ENCODE measurements around the gene HMGN3.
"Not testable (repeated sequence)": the region's sequence is repeated elsewhere in the genome, so short reads cannot be mapped to it uniquely, and the experiment has no call there.

The HMGN3 gene

DNA sequence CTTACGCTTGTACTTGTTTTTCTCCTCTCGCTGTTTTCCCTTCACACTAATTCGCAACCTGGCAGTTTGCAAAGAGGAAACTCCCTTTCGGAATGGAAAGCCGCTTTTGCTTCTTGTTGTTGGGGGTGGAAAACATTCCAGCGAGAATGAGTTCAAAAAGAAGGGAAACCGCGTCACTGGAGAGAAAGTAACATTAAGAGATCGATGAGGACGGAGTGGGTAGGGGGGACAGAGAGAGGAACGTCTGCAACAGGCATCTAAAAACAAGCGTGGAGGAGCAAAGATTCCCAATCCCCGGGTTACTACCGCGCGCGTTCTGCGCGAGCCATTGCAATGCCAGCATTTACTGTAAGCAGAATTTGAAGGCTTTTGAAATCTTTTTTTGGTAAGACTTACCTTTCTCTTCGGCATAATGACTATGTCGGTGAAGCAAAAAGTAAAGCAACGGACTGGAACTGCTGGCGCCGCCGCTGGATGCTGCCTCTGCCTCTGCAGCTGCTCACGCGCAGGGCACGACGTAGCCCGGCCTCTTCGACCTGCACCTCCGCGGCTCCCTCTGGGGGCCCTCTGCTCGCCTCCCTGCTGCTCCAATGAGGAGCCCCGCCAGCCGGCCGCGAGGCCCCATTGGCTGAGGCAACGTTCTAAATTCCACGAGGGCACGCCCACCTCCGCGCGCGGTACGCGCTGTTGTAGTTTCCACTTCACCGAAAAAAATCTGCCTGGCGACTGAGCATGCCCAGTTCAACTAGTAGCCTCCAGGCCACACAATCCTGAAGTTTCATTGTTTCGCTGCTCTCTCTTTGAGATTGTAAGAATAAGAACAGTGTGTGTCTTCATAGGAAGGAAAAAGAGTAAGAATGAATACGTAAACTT lies at the start of gene HMGN3:
Gene HMGN3, minus strand, starts transcription at position 533 of the 873 bp plus-strand sequence.
- Histone ChIP-seq H3K4me2 (peak within 1 kb of the TSS; percentile 63), H4K20me1 (no peaks in the 10 kb centered on the region), H3K4me1 (no peaks in the 10 kb centered on the region), H3K4me3 (peak within 1 kb of the TSS; percentile 73), H3K9ac (peak within 1 kb of the TSS; percentile 79), H3K36me3 (no peaks in the 10 kb centered on the region), H3K27me3 (no peaks in the 10 kb centered on the region), H3K9me3 (no peaks in the 10 kb centered on the region), H3K27ac (peak within 1 kb of the TSS; percentile 72)
- no peak for TF ChIP-seq Cebpa-rat (IDR thresholded peaks at IDR 0.05)

DNA sequence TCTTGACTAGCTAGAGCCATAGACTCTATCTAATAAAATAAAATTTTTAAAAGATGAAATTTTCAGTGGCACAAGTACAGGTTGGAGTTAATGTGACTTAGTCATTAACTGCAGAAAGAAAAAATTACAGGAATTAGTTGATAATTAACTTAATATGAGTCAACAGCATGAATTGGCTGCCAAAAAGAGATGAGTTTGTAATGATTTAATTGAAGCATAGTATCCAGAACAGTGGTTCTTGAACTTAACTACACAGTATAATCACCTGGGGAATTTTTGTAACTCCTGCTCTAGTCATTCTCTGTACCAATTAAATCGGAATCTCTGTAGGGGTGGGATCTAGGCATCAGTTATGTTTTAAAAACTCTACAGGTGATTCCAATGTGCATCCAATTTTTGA lies 46.3 kb upstream of the HMGN3 start:
- no peaks in the 10 kb centered on the region for H4K20me1 ChIP-seq
- H3K27ac ChIP-seq: no peak overlapping the region
- no peak overlapping the region for H3K4me2 ChIP-seq
- H3K9me3 ChIP-seq: no peaks in the 10 kb centered on the region
- H3K4me1 ChIP-seq: no peaks in the 10 kb centered on the region
- H3K4me3 ChIP-seq: no peak overlapping the region
- no peaks in the 10 kb centered on the region for H3K36me3 ChIP-seq
- H3K9ac ChIP-seq: no peak overlapping the region
- H3K27me3 ChIP-seq: no peaks in the 10 kb centered on the region
- no peak for TF ChIP-seq Cebpa-rat (IDR thresholded peaks at IDR 0.05)

DNA sequence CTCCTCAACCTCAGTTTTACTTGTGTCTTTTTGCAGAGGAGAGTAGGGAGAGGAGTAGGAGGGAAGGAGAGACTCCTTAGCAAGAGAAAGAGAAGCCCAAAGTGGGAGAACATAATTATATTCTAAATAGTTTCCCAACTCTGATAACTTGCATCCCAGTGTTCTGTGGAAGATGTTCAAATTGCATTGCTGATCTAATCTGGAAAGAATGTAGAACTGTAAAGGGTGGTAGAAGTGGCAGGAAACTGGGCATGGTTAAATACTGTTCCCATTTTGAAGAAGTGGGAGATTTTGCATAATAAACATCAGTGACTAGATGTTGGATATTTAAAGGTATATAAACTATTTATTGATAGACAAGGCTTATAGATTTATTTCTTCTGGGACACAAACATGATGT lies 42.6 kb upstream of the HMGN3 start:
- Histone ChIP-seq H3K27me3 (no peaks in the 10 kb centered on the region), H3K9me3 (no peaks in the 10 kb centered on the region), H4K20me1 (no peaks in the 10 kb centered on the region), H3K27ac (no peak overlapping the region), H3K4me3 (no peak overlapping the region), H3K9ac (no peak overlapping the region), H3K36me3 (no peaks in the 10 kb centered on the region), H3K4me1 (no peaks in the 10 kb centered on the region), H3K4me2 (no peak overlapping the region)
- TF ChIP-seq Cebpa-rat (IDR thresholded peaks at IDR 0.05): no peak

DNA sequence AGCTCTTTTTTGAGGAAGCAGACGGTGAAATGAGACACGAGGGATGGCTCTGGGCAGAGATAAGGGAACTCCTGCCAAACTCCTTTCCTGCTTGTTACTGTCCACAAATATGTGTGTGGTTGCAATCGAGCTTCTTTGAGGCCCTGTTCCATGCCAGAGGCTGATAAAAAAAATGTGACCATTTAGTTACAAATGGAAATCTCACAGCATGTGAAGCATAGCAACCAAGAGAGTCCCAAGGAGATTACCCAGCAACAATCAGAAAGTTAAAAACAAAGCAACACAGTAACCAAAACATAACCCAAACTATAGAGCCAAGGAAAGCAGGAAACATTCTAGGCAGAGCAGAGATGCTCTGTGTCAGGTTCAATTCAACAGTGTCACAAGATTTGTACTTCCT lies 35.4 kb upstream of the HMGN3 start:
- H4K20me1 ChIP-seq: no peaks in the 10 kb centered on the region
- no peaks in the 10 kb centered on the region for H3K36me3 ChIP-seq
- no peaks in the 10 kb centered on the region for H3K4me1 ChIP-seq
- no peak overlapping the region for H3K27ac ChIP-seq
- H3K4me3 ChIP-seq: no peak overlapping the region
- TF ChIP-seq Cebpa-rat (IDR thresholded peaks at IDR 0.05): no peak
- no peaks in the 10 kb centered on the region for H3K27me3 ChIP-seq
- no peaks in the 10 kb centered on the region for H3K9me3 ChIP-seq
- no peak overlapping the region for H3K9ac ChIP-seq
- no peak overlapping the region for H3K4me2 ChIP-seq

DNA sequence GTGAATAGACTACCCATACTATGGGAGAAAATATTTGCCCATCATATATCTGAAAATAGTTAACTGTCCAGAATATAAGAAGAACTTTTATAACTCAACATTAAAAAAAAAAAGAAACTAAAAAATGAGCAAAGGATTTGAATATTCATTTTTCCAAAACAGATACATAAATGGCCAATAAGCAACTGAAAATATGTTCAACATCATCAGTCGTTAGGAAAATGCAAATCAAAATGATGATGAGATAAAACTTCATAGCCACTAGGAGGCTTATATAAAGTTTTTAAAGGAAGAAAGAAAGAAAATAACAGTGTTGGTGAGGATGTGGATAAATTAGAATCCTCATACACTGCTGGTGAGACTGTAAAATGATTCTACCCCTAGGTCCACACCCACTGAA lies 32.6 kb upstream of the HMGN3 start:
- Histone ChIP-seq H3K9me3 (no peaks in the 10 kb centered on the region), H3K4me2 (no peak overlapping the region), H3K36me3 (no peaks in the 10 kb centered on the region), H3K4me3 (no peak overlapping the region), H4K20me1 (no peaks in the 10 kb centered on the region), H3K27me3 (no peaks in the 10 kb centered on the region), H3K4me1 (no peaks in the 10 kb centered on the region), H3K9ac (no peak overlapping the region), H3K27ac (no peak overlapping the region)
- no peak for TF ChIP-seq Cebpa-rat (IDR thresholded peaks at IDR 0.05)

DNA sequence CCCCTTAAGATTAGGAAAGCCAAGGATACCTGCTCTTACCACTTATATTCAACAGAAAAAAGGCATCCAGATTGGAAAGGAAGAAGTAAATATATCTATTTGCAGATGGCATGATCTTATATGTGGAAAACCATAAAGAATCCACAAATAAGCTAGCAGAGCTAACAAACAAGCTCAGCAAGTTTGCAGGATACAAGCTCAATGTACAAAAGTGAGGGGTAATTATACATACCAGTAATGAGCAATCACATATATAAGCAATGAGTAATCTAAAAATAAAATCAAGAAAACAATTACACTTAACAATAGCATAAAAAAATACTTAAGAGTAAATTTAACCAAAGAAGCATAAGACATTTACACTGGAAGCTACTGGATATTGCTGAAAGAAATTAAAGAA lies 31.6 kb upstream of the HMGN3 start:
- no peak for TF ChIP-seq Cebpa-rat (IDR thresholded peaks at IDR 0.05)
- H3K9ac ChIP-seq: no peak overlapping the region
- no peaks in the 10 kb centered on the region for H3K9me3 ChIP-seq
- no peaks in the 10 kb centered on the region for H3K27me3 ChIP-seq
- H3K4me3 ChIP-seq: no peak overlapping the region
- no peaks in the 10 kb centered on the region for H4K20me1 ChIP-seq
- no peaks in the 10 kb centered on the region for H3K4me1 ChIP-seq
- H3K36me3 ChIP-seq: no peaks in the 10 kb centered on the region
- H3K4me2 ChIP-seq: no peak overlapping the region
- no peak overlapping the region for H3K27ac ChIP-seq

DNA sequence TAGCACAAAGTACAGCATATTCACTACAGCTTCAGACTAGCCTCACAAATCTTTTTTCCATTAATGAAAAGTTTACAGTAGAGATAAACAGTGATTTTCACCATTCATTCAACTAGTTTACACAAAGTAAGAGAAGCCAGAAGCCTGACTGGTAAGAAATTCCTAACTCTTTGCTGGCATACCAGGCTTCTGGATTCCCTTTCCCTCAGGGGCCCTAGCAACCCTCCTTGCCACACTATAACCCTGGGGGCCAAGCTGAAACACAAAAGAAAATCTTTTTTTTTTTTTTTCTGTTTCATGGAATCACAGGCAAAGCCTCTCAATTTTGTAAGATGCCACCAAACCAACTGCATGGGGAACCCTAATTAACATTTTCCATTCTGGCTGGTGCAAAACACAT lies 28.9 kb upstream of the HMGN3 start:
- Histone ChIP-seq H3K4me3 (no peak overlapping the region), H3K9ac (no peak overlapping the region), H3K9me3 (no peaks in the 10 kb centered on the region), H4K20me1 (no peaks in the 10 kb centered on the region), H3K27ac (no peak overlapping the region), H3K27me3 (no peaks in the 10 kb centered on the region), H3K4me1 (no peaks in the 10 kb centered on the region), H3K36me3 (no peaks in the 10 kb centered on the region), H3K4me2 (no peak overlapping the region)
- no peak for TF ChIP-seq Cebpa-rat (IDR thresholded peaks at IDR 0.05)

DNA sequence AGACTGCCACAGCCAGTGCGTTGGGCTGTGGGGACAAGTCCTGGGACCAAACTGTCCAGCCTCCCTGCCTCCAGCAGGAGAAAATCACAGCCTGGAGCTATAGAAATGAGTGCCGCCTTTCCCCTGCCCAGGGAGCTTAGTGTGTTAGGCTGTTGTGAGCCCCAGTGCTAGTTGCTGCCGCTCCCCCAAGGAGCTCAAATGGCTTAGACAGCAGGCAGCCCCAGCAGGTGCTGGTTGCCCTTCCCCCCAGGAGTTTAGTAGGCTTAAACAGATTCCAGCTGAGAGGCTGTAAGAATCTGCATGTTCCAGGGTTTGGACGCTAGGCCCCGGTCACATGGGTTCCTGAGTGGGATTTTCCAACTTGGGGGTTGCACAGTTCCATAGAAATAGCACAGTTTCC lies 27.2 kb upstream of the HMGN3 start:
- no peak overlapping the region for H3K4me3 ChIP-seq
- H3K9me3 ChIP-seq: no peaks in the 10 kb centered on the region
- H3K27me3 ChIP-seq: no peaks in the 10 kb centered on the region
- TF ChIP-seq Cebpa-rat (IDR thresholded peaks at IDR 0.05): no peak
- H4K20me1 ChIP-seq: no peaks in the 10 kb centered on the region
- H3K36me3 ChIP-seq: no peaks in the 10 kb centered on the region
- H3K9ac ChIP-seq: no peak overlapping the region
- H3K27ac ChIP-seq: no peak overlapping the region
- no peak overlapping the region for H3K4me2 ChIP-seq
- no peaks in the 10 kb centered on the region for H3K4me1 ChIP-seq

DNA sequence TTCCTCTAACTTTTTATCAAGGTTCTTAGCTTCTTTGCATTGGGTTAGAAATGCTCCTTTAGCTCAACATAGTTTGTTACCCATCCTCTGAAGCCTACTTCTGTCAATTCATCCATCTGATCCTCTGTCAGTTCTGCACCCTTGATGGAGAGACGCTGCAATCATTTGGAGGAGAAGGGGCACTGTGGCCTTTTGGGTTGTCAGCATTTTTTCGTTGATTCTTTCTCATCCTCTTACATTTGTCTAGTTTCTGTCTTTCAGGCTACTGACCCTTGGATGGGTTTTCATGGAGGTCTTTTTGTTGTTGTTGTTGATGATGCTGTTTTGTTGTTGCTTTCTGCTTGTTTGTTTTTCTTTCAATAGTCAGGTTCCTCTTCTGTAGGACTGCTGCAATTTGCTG lies 26.3 kb upstream of the HMGN3 start:
- H3K9ac ChIP-seq: no peak overlapping the region
- H3K27me3 ChIP-seq: no peaks in the 10 kb centered on the region
- H3K9me3 ChIP-seq: no peaks in the 10 kb centered on the region
- TF ChIP-seq Cebpa-rat (IDR thresholded peaks at IDR 0.05): no peak
- H3K4me2 ChIP-seq: no peak overlapping the region
- no peak overlapping the region for H3K27ac ChIP-seq
- no peaks in the 10 kb centered on the region for H3K4me1 ChIP-seq
- H3K36me3 ChIP-seq: no peaks in the 10 kb centered on the region
- H4K20me1 ChIP-seq: no peaks in the 10 kb centered on the region
- H3K4me3 ChIP-seq: no peak overlapping the region

DNA sequence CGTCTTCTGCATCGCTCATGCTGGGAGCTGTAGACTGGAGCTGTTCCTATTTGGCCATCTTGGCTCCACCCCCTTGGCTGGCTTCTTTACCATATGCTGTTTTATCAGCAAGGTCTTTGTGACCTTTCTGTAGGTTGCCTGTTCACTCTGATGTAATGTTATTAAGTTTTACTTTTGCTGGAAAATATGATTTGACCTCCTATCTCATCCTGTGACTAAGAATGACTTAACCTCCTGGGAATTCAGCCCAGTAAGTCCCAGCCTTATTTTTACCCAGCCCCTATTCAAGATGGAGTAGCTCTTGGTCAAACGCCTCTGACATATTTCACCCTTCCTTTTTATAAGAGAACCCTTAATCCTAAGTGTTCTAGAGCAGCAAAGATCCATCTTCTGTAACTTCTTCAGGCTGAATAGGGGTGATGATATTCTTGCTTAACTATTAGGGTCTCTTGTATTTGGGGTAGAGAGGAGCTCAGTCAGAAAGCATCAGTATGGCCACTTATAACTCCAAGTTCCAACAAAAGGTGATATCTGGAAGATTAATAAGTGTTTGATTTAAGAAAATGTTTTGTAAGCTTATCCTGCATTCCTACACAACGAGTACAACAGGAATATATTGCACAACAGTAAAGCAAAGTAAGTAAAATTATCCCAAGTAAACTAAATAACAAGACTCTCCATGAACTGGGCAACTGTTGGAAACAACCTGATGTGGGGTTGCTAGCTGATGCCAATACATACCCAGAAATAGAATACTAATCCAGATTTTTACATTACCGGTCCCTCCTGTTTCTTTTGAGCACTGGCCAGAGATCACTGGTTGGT lies 23.1 kb upstream of the HMGN3 start:
- no peak overlapping the region for H3K4me2 ChIP-seq
- no peak overlapping the region for H3K27ac ChIP-seq
- H3K9me3 ChIP-seq: no peaks in the 10 kb centered on the region
- no peak overlapping the region for H3K9ac ChIP-seq
- TF ChIP-seq Cebpa-rat (IDR thresholded peaks at IDR 0.05): no peak
- no peaks in the 10 kb centered on the region for H3K4me1 ChIP-seq
- H3K36me3 ChIP-seq: no peaks in the 10 kb centered on the region
- no peak overlapping the region for H3K4me3 ChIP-seq
- no peaks in the 10 kb centered on the region for H3K27me3 ChIP-seq
- H4K20me1 ChIP-seq: no peaks in the 10 kb centered on the region

DNA sequence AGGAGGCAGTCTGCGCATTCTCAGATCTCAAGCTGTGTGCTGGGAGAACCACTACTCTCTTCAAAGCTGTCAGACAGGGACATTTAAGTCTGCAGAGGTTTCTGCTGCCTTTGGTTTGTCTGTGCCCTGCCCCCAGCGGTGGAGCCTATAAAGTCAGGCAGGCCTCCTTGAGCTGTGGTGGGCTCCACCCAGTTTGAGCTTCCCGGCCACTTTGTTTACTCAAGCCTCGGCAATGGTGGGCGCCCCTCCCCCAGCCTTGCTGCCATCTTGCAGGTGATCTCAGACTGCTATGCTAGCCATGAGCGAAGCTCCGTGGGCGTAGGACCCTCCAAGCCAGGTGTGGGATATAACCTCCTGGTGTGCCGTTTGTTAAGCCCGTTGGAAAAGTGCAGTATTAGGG lies 22.3 kb upstream of the HMGN3 start:
- not testable (repeated sequence) for H3K27me3 ChIP-seq, H3K4me2 ChIP-seq, H3K4me3 ChIP-seq, H3K4me1 ChIP-seq, H3K27ac ChIP-seq, H3K9me3 ChIP-seq, H3K36me3 ChIP-seq, H4K20me1 ChIP-seq, H3K9ac ChIP-seq

DNA sequence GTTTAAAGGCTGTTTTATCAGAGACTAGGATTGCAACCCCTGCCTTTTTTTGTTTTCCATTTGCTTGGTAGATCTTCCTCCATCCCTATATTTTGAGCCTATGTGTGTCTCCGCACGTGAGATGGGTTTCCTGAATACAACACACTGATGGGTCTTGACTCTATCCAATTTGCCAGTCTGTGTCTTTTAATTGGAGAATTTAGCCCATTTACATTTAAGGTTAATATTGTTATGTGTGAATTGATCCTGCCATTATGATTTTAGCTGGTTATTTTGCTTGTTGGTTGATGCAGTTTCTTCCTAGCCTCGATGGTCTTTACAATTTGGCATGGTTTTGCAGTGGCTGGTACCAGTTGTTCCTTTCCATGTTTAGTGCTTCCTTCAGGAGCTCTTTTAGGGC lies 20.6 kb upstream of the HMGN3 start:
- not testable (repeated sequence) for H3K9ac ChIP-seq, H3K36me3 ChIP-seq, H3K9me3 ChIP-seq, H3K4me3 ChIP-seq, H3K4me1 ChIP-seq, H4K20me1 ChIP-seq, H3K27me3 ChIP-seq, H3K27ac ChIP-seq, H3K4me2 ChIP-seq
